Measurements from ENCODE around the gene NRGN. TPM values are rescaled to one million over a fixed set of nuclear protein-coding genes. Genes with fewer than 3 reads are reported as not detected.
A peak's percentile ranks its signal among the peaks of the same experiment; 100 is the strongest.

The NRGN gene
- total RNA-seq, 2 donors from 2014 or later, result 6.6 to 8.2 TPM

GRCh38 chr11:124754309-124754708 is 14.6 kb downstream of the NRGN start:
- intact Hi-C loops (cut with DNase I), result no loop called here
- no peak for DNase-seq
- no peak for ATAC-seq

- no peak for ATAC-seq
- intact Hi-C loops (cut with DNase I), result no loop called here
- DNase-seq, result no peak
Observed at GRCh38 chr11:124754710-124755109, 15.0 kb downstream of the NRGN start.

- intact Hi-C loops (cut with DNase I), result no loop called here
- ATAC-seq (no peak), DNase-seq (no peak)
Observed at GRCh38 chr11:124756033-124756752, 16.5 kb downstream of the NRGN start.

- intact Hi-C loops (cut with DNase I), result no loop called here
- ATAC-seq (no peak), DNase-seq (no peak)
Observed at GRCh38 chr11:124756753-124757227, 17.0 kb downstream of the NRGN start.

- ATAC-seq (no peak), DNase-seq (no peak)
- intact Hi-C loops (cut with DNase I), result no loop called here
Observed at GRCh38 chr11:124757320-124757719, 17.6 kb downstream of the NRGN start.

GRCh38 chr11:124758355-124759265 is 18.9 kb downstream of the NRGN start:
- DNase-seq (peak; percentile 84), ATAC-seq (peak; percentile 42 to 66)
- intact Hi-C loops (cut with DNase I), result no loop called here

- peak; percentile 34 to 60 for ATAC-seq
- DNase-seq, result peak; percentile 82
- intact Hi-C loops (cut with DNase I), result loop anchor here (5.0 kb wide), 2 partner anchors 78 to 87 kb away; partner anchors contain the start of genes SIAE (in 1 of the 2) and SPA17 (in 1 of the 2)
Observed at GRCh38 chr11:124759266-124760204, 19.8 kb downstream of the NRGN start.

GRCh38 chr11:124760205-124760652 is 20.5 kb downstream of the NRGN start:
- peak; percentile 2 to 10 for ATAC-seq
- intact Hi-C loops (cut with DNase I), result loop anchor here (5.0 kb wide), 2 partner anchors 77 to 88 kb away; partner anchors contain the start of genes SIAE (in 1 of the 2) and SPA17 (in 1 of the 2)
- DNase-seq, result peak; percentile 51

GRCh38 chr11:124760806-124761205 is 21.1 kb downstream of the NRGN start:
- DNase-seq (no peak), ATAC-seq (no peak)
- intact Hi-C loops (cut with DNase I), result loop anchor here (1.0 to 5.0 kb wide), 3 partner anchors 76 to 89 kb away; partner anchors contain the start of genes SIAE (in 1 of the 2) and SPA17 (in 1 of the 2)

- ATAC-seq (peak in 1 of 2 donors; percentile 1), DNase-seq (peak; percentile 56)
- intact Hi-C loops (cut with DNase I), result loop anchor here (1.0 to 5.0 kb wide), 3 partner anchors 76 to 89 kb away; partner anchors contain the start of genes SIAE (in 1 of the 2) and SPA17 (in 1 of the 2)
Observed at GRCh38 chr11:124761301-124762104, 21.8 kb downstream of the NRGN start.

GRCh38 chr11:124762105-124762623 is 22.4 kb downstream of the NRGN start, which contains the start of gene ESAM:
ESAM (minus strand) TSS chr11:124762290; CDS start chr11:124762154, 136 bp downstream.
- DNase-seq, result peak; percentile 67
- intact Hi-C loops (cut with DNase I), result loop anchor here (5.0 kb wide), 2 partner anchors 75 to 90 kb away; partner anchors contain the start of genes SIAE (in 1 of the 2) and SPA17 (in 1 of the 2)
- ATAC-seq, result peak; percentile 41 to 50

GRCh38 chr11:124762624-124763155 is 22.9 kb downstream of the NRGN start:
- intact Hi-C loops (cut with DNase I), result loop anchor here (1.0 to 5.0 kb wide), 3 partner anchors 75 to 93 kb away; partner anchors contain the start of genes SIAE (in 1 of the 2) and SPA17 (in 1 of the 2)
- ATAC-seq (peak; percentile 3 to 4), DNase-seq (no peak)

GRCh38 chr11:124763156-124763947 is 23.6 kb downstream of the NRGN start:
- intact Hi-C loops (cut with DNase I), result loop anchor here (1.0 to 5.0 kb wide), 3 partner anchors 74 to 94 kb away; partner anchors contain the start of genes SIAE (in 1 of the 2) and SPA17 (in 1 of the 2)
- DNase-seq (peak; percentile 91), ATAC-seq (peak; percentile 15 to 27)

GRCh38 chr11:124766156-124766555 is 26.4 kb downstream of the NRGN start:
- intact Hi-C loops (cut with DNase I), result no loop called here
- DNase-seq (no peak), ATAC-seq (no peak)

- intact Hi-C loops (cut with DNase I), result no loop called here
- no peak for DNase-seq
- ATAC-seq, result no peak
Observed at GRCh38 chr11:124768914-124769313, 29.2 kb downstream of the NRGN start.
